Epithelial cell of proximal tubule (primary cell): ENCODE measurements around the gene INSC. TPM values are rescaled to one million over a fixed set of nuclear protein-coding genes. Genes with fewer than 3 reads are reported as not detected.
A peak's percentile ranks its signal among the peaks of the same experiment; 100 is the strongest.

Source experiments
- DNase-seq: peaks from one replicate; pipeline ENCODE4 v3.0.0-alpha.2; 2011; ENCODE audit warnings: low read depth
- H3K4me3 ChIP-seq: 2 replicates; pipeline ENCODE4 v1.5.1; 2011; ENCODE audit warnings: low read depth, mild to moderate bottlenecking, low read length
- total RNA-seq: library from RNA; depleted of rRNA; stranded (reverse); fragments of >200 nt; gene quantifications from 2 replicates; pipeline ENCODE4 v1.2.3, GENCODE V29; 2015
- TF ChIP-seq, protein P1 (sequence below): conservative IDR thresholded peaks from 2 replicates; pipeline ENCODE4 v1.5.1; 2012; ENCODE audit warnings: low read depth, mild to moderate bottlenecking, low read length

INSC gene
- total RNA-seq, 1 donor from 2014 or later = 0.81 TPM

- no peak overlapping the region for H3K4me3 ChIP-seq
- DNase-seq = no peak
- TF ChIP-seq, protein P1, sequence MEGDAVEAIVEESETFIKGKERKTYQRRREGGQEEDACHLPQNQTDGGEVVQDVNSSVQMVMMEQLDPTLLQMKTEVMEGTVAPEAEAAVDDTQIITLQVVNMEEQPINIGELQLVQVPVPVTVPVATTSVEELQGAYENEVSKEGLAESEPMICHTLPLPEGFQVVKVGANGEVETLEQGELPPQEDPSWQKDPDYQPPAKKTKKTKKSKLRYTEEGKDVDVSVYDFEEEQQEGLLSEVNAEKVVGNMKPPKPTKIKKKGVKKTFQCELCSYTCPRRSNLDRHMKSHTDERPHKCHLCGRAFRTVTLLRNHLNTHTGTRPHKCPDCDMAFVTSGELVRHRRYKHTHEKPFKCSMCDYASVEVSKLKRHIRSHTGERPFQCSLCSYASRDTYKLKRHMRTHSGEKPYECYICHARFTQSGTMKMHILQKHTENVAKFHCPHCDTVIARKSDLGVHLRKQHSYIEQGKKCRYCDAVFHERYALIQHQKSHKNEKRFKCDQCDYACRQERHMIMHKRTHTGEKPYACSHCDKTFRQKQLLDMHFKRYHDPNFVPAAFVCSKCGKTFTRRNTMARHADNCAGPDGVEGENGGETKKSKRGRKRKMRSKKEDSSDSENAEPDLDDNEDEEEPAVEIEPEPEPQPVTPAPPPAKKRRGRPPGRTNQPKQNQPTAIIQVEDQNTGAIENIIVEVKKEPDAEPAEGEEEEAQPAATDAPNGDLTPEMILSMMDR = peak; percentile 99
Measured at GRCh38 chr11:15101072-15101709, 13.5 kb upstream of the INSC start.

DNA sequence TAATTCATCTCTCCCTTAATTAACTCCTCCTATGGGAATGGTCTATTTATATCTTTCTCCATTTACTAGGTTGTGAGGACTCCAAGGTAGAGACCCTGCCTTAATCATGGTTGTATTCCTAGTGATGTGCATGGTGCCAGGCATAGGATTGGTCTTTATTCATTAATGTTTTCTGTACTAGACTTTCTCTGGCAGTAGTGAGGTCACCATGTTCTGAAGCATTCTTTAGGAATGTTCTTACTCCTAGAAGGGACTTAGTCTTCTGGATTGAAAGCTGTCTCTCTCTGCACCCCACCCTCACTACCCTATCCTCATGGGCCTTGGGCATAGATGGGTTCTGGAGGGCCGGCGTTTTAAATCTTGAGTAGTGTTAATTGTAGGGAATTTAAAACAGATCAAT, 10.6 kb upstream of the INSC start:
- H3K4me3 ChIP-seq = no peak overlapping the region
- TF ChIP-seq, protein P1 = no peak
- DNase-seq = no peak

GRCh38 chr11:15106201-15106965, 8.3 kb upstream of the INSC start:
- DNase-seq = no peak
- TF ChIP-seq, protein P1 = no peak
- H3K4me3 ChIP-seq = no peak overlapping the region

DNA sequence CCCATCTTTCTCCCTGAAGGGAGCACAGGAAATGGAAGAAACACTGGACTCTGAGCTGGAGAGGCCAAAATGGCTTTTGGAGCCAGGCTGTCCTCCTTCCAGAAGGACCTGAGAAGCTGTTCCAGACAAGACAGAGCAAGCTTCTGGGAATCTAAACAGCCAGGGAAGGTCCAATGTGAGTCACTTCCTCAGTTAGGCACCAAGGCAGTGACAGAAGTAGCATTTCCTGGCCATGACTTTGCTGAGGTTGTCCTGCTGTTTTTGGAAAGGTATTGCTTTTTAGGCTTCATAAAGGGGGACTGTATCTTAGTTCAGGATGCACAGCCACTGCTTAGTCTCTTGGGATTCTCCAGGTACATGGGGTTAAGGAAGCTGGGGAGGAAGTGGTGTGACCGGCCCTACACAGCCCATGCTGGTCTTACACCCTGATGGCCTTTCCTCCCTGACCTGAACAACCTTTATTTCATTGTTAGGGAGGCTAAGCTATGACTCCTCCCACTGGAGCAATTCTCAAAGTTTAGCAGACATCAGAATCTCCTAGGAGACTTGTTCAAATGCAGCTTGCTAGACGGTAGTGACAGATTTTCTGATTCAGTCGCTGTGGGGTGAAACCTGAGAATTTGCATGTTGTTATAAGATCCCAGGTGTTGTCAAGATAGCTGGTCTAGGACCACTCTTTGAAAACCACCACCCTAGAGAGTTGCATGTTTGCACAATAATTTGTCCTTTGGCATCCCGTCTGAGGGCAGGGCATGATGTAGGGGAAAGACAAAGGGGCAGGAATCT, 6.8 kb upstream of the INSC start:
- no peak for DNase-seq
- TF ChIP-seq, protein P1 = no peak
- no peak overlapping the region for H3K4me3 ChIP-seq

DNA sequence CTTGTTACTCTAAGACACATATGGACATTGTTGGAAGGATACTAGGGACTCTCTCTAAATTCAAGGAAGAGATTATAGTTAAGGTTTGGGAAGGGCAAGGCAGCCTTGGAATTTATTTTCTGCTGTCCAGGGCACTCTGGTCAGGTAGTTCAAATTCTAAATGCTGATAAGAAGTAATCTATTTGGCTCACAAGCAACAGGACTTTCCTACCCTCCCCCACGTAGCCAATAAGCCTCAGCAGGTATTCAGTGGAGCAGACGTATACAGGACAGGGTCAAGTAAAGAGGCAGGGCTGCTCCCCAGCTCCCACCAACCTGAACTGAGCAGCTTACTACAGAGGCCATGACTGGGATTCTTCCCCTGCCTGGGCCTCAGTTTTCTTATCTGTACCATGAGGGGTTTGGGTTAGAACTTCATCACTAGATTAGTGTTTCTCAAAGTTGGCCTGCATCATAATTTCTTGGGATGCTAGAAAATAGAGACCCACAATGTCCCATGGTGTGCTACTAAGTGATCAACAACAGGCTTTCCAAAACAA, 6.1 kb upstream of the INSC start:
- DNase-seq = no peak
- TF ChIP-seq, protein P1 = no peak
- H3K4me3 ChIP-seq = no peak overlapping the region

DNA sequence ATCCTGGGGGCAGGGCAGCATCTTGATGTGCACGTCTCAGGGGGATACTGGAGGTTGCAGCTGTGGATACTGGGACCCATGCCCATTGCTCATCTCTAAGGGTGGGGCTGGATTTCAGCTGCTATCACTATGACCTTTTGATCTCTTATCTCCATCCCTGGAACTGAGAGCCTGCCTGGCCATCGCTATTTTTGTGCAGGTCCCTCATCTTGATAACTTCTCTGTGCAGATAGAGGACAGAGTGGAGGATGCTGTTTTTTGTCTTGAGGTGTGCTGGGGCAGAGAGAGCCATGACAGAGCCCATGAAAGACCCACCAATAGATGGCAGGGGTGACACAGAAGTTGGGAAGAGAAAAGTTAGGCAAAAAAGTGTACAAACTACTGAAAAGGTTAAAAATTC, 5.1 kb upstream of the INSC start:
- H3K4me3 ChIP-seq = no peak overlapping the region
- no peak for DNase-seq
- TF ChIP-seq, protein P1 = no peak
